Germinal center (tissue), 1 donor: ENCODE measurements around the gene SENP1.

Experiments
- DNase-seq: peaks from one replicate; pipeline ENCODE4 v3.0.0; 2012; ENCODE audit warnings: mixed read lengths, low spot score

The SENP1 gene

GRCh38 chr12:48067250-48067938 lies 38.5 kb downstream of the SENP1 start:
- DNase-seq = no peak

GRCh38 chr12:48065041-48065440 lies 40.8 kb downstream of the SENP1 start:
- no peak for DNase-seq

GRCh38 chr12:48063530-48063929 lies 42.3 kb downstream of the SENP1 start:
- DNase-seq = no peak

GRCh38 chr12:48061938-48062719 lies 43.8 kb downstream of the SENP1 start:
- no peak for DNase-seq

GRCh38 chr12:48060474-48060873 lies 45.4 kb downstream of the SENP1 start:
- DNase-seq = no peak

GRCh38 chr12:48058771-48059170 lies 47.1 kb downstream of the SENP1 start:
- no peak for DNase-seq

- DNase-seq = no peak
These were observed 50.7 kb downstream of the SENP1 start for GRCh38 chr12:48054955-48055821.

- DNase-seq = no peak
These were observed 52.0 kb downstream of the SENP1 start for GRCh38 chr12:48053883-48054282.

- no peak for DNase-seq
These were observed 52.8 kb downstream of the SENP1 start for GRCh38 chr12:48053122-48053521.

GRCh38 chr12:48051681-48052080 lies 54.2 kb downstream of the SENP1 start:
- DNase-seq = no peak

- no peak for DNase-seq
These were observed 55.7 kb downstream of the SENP1 start for GRCh38 chr12:48050174-48050573.

- no peak for DNase-seq
These were observed 59.8 kb downstream of the SENP1 start for GRCh38 chr12:48045965-48046518.

- no peak for DNase-seq
These were observed 60.6 kb downstream of the SENP1 start for GRCh38 chr12:48045061-48045846.

- no peak for DNase-seq
These were observed 61.5 kb downstream of the SENP1 start for GRCh38 chr12:48044396-48044795.

- no peak for DNase-seq
These were observed 62.1 kb downstream of the SENP1 start for GRCh38 chr12:48043771-48044170.

- DNase-seq = no peak
These were observed 64.1 kb downstream of the SENP1 start for GRCh38 chr12:48041591-48042423.

GRCh38 chr12:48040354-48040753 lies 65.5 kb downstream of the SENP1 start:
- DNase-seq = no peak

GRCh38 chr12:48039151-48039550 lies 66.7 kb downstream of the SENP1 start:
- no peak for DNase-seq

GRCh38 chr12:48038085-48038484 lies 67.8 kb downstream of the SENP1 start:
- DNase-seq = peak; percentile 28

GRCh38 chr12:48037267-48037915 lies 68.5 kb downstream of the SENP1 start:
- DNase-seq = no peak
